ENCODE data around the gene MRC1.

DNA sequence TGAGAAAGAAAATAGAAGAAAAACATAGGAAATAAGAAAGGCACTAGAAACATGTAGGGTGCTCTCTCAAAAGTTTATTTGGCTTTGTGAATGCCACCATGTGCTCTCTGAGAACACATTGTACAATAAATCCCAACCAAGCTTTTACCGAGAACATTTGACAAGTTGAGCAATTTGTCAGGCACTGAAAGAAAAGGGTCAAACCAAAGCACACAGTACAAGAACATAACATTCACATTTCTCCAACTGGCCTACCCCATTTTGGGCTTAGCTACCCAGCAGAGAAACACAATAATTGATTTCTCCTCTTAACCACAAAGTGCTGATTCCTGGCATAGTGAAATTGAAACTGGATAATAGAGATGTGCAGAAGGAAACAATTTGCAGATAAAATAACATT lies 73.4 kb downstream of the MRC1 start:
- TF ChIP-seq, protein P1, sequence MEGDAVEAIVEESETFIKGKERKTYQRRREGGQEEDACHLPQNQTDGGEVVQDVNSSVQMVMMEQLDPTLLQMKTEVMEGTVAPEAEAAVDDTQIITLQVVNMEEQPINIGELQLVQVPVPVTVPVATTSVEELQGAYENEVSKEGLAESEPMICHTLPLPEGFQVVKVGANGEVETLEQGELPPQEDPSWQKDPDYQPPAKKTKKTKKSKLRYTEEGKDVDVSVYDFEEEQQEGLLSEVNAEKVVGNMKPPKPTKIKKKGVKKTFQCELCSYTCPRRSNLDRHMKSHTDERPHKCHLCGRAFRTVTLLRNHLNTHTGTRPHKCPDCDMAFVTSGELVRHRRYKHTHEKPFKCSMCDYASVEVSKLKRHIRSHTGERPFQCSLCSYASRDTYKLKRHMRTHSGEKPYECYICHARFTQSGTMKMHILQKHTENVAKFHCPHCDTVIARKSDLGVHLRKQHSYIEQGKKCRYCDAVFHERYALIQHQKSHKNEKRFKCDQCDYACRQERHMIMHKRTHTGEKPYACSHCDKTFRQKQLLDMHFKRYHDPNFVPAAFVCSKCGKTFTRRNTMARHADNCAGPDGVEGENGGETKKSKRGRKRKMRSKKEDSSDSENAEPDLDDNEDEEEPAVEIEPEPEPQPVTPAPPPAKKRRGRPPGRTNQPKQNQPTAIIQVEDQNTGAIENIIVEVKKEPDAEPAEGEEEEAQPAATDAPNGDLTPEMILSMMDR (IDR thresholded peaks at IDR 0.05; ENCODE audit: borderline replicate concordance, extremely low read depth, low read length, poor library complexity, severe bottlenecking): no peak
- no peak for TF ChIP-seq EZH2 (IDR thresholded peaks at IDR 0.05; ENCODE audit: borderline replicate concordance, low read depth, low read length, severe bottlenecking)
